Stimulated activated CD8-positive, alpha-beta memory T cell treated with anti-CD3 and anti-CD28 coated beads, Interleukin-7, amount 100 ng/mL, for 48 hours (primary cell): Measurements from ENCODE around the gene FAM151B.
A peak's percentile ranks its signal among the peaks of the same experiment; 100 is the strongest.
"Not testable (repeated sequence)": the region's sequence is repeated elsewhere in the genome, so short reads cannot be mapped to it uniquely, and the experiment has no call there.

Experiments used
- DNase-seq, 2 donors: peaks; one replicate each; pipeline ENCODE4 v3.0.0-alpha.2; 2020; ENCODE audit warnings: low read depth in 1 of 2; ENCODE audit errors: extremely low read depth in 1 of 2

Gene FAM151B

GRCh38 chr5:80502800-80503199, 14.9 kb downstream of the FAM151B start:
- DNase-seq, result no peak

- no peak for DNase-seq
Observed at GRCh38 chr5:80503641-80504040, 15.7 kb downstream of the FAM151B start.

GRCh38 chr5:80504833-80505232, 16.9 kb downstream of the FAM151B start:
- DNase-seq, result no peak

DNA sequence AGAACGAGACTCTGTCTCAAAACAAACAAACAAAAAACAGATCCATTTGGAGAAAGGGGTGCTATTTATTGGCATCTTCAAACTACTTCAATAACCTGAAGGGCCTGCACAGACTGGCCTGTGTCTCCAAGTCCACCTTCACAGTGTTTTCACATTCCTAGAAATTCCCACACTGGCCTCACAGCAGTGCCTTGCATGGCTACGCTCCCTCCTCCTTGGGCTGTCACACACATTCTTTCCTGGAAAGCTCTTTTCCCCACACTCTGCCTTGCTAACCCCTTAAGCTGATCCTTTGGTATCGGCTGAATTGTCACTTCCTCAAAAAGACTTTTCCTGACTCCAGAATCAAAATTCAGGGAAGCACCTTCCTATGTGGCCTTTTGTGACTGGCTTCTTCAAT, 19.8 kb downstream of the FAM151B start:
- DNase-seq, result no peak

DNA sequence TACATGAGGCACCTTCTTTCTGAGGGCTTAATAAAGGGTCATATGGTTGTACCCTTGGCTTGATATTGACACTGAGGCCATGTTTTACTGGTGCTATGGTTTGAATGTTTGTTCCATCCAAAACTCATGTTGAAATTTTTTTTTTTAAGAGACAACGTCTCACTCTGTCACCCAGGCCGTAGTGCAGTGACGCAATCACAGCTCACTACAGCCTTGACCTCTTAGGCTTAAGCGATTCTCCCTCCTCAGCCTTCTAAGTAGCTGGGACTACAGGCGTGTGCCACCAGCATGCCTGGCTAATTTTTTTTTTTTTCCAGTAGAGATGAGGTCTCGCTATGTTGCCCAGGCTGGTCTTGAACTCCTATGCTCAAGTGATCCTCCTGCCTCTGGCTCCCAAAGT, 20.9 kb downstream of the FAM151B start:
- no peak for DNase-seq

DNA sequence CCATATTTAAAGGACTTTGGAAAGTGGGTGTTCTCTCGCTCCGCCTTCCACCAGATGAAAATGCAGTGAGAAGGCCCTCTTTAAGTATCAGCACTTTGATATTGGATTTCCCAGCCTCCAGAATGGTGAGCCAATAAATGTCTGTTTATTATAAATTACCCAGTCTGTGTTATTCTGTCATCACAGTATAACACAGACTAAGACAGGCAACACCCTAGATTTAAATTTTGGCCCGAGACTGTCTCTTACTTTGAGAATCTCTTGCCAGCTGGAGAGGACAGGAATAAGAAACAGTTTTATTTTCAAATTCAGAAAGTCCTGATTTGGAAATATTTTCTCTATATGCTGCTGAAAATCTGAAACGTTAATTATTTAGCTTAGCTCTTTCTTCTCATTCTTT, 21.5 kb downstream of the FAM151B start:
- no peak for DNase-seq

- DNase-seq, result peak; percentile 8 to 20
Observed at GRCh38 chr5:80516826-80517225, 28.9 kb downstream of the FAM151B start.

GRCh38 chr5:80540691-80541090, 52.8 kb downstream of the FAM151B start:
- no peak for DNase-seq

DNA sequence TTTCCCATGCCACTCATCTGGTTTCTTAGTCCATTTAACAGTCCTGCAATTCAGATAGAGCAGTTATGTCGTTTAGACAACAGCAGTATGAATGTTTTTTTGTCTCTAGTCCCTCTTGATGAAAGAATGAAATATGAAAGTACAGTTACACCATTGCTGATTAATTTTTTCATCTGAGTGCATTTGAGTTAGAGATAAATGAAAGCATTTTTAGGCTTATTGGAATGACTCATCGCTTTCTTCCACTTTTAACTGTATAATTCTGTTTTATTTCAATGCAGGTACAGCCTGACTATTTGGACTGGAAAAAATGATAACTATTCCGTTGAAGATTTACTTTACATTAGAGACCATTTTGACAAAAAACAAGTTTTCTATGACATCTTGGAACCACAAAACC, 53.5 kb downstream of the FAM151B start:
- no peak for DNase-seq

- no peak for DNase-seq
Observed at GRCh38 chr5:80554646-80555045, 66.7 kb downstream of the FAM151B start.

- no peak for DNase-seq
Observed at GRCh38 chr5:80555099-80555498, 67.2 kb downstream of the FAM151B start.

GRCh38 chr5:80559244-80559643, 71.3 kb downstream of the FAM151B start:
- DNase-seq, result no peak

DNA sequence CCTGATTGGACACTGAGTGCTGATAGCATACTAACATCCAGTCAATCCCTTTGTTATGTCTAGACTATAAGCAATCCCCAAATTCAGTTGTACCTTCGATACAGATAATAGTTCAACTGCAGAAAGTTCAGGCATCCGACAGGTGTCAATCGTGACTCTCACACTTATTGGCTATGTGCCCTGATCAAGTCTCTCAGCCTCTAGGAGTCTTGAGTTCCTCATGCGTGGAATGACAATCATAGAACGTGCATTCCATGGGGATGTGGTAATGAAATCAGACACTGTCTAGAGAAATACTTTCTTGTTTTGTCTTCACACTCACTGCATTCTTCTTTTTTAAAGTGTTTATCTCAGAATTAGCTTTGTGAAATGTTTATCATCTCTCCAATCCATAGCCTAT, 77.4 kb downstream of the FAM151B start:
- no peak for DNase-seq

- DNase-seq, result no peak
Observed at GRCh38 chr5:80566711-80567259, 78.9 kb downstream of the FAM151B start.

DNA sequence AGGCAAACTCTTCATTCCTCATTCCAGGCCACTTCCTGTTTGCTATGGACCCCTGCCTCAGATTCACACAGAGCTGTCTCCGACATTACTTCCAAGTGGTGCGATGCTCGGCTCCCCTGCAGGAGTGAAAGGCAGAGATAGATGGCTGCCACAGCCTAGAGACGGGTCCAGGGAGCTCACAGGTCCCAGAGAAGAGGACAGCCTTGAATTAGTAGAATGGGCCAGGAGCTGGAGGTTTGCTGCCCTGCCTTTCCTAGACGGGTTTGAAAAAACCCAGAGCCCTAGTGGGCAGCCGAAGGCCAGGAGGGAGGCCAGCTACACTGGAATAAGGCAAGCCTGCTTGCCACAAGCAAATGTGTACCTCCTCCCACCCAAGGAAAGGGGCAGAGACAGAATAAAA, 80.4 kb downstream of the FAM151B start:
- no peak for DNase-seq

DNA sequence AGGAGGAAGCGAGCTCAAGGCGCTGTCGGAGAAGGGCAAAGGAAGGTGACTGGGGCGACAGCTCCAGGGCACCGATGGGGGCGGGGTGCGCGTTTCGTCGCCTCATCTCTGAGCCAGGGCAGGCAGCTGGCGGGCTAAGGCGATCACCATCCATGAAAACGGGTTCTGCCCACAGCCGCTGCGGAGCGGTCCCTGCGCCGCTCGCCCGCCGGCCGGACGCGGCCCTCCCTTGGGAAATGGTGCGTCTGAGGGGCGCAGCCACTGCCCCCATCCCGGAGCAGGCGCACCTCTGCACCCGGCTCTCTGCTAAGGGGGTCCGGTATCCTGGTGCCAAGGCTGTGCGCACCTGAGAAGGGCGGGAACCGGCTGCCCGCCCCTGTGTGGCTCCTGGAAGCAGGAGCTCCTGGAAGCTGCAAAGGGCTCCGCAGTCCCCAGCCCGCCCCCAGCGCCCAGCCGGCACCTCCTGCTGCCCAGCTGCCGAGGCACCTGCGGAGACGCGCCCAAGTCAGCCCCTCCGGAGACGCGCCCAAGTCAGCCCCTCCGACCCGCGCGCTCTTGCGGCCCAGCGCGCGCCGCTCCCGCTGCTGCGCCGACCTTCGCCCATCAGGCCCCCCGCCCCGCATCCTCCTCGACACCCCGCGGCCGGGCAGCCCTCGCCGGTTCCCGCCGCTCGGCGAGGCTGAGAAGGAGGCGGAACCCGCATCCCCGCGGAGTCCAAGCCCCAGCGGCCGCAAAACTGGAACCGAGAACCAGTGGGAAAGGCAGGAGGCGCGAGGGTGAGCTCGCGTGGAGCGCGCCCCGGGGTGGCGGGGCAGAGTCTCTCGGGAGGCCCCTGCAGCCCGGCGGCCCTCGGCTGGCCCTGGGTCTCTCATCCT, 81.4 kb downstream of the FAM151B start:
- no peak for DNase-seq

- peak; percentile 20 to 23 for DNase-seq
Observed at GRCh38 chr5:80569961-80570786, 82.3 kb downstream of the FAM151B start, which contains the start of gene ANKRD34B. ANKRD34B (minus strand) TSS chr5:80570280; CDS start chr5:80560019, 10,261 bp downstream.

GRCh38 chr5:80573062-80573461, 85.2 kb downstream of the FAM151B start:
- DNase-seq, result no peak

DNA sequence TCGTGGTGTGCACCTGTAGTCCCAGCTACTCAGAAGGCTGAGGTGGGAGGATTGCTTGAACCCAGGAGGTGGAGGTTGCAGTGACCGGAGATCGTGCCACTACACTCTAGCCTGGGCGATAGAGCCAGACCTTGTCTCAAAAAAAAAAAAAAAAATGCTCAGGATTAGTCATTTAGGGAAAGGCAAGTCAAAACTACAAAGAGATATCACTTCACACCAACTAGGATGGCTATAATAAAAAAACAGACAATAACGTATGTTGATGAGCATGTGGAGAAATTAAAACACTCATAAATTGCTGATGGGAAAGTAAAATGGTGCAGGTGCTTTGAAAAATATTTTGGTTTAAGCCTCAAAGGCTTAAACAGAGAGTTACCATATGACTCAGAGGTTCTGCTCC, 88.5 kb downstream of the FAM151B start:
- no peak for DNase-seq

GRCh38 chr5:80577707-80578106, 89.8 kb downstream of the FAM151B start:
- no peak for DNase-seq

GRCh38 chr5:80579050-80579449, 91.2 kb downstream of the FAM151B start:
- DNase-seq, result no peak

DNA sequence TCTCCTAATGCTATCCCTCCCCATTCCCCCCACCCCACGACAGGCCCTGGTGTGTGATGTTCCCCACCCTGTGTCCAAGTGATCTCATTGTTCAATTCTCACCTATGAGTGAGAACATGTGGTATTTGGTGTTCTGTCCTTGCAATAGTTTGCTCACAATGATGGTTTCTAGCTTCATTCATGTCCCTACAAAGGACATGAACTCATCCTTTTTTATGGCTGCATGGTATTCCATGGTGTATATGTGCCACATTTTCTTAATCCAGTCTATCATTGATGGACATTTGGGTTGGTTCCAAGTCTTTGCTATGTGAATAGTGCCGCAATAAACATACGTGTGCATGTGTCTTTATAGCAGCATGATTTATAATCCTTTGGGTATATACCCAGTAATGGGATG, 92.4 kb downstream of the FAM151B start:
- not testable (repeated sequence) for DNase-seq
